Activated gamma-delta T cell (primary cell): ENCODE data around the gene SRRD.
"Not testable (repeated sequence)": the region's sequence is repeated elsewhere in the genome, so short reads cannot be mapped to it uniquely, and the experiment has no call there.

Experiments used
- DNase-seq: peaks from one replicate; lab custom pipeline; 2025; lab: John Stamatoyannopoulos, UW
- total RNA-seq, 2 donors: gene quantifications; one replicate each; lab custom pipeline; 2026; lab: John Stamatoyannopoulos, UW

SRRD gene, protein sequence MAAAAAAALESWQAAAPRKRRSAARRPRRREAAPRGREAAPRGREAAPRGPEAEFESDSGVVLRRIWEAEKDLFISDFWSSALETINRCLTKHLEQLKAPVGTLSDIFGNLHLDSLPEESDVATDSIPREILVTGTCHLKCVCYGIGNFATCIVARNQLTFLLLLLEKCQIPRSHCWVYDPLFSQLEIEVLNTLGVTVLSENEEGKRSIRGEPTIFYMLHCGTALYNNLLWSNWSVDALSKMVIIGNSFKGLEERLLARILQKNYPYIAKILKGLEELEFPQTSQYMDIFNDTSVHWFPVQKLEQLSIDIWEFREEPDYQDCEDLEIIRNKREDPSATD
- total RNA-seq = 37.7 to 41.7 reads per million in 2 donors

DNA sequence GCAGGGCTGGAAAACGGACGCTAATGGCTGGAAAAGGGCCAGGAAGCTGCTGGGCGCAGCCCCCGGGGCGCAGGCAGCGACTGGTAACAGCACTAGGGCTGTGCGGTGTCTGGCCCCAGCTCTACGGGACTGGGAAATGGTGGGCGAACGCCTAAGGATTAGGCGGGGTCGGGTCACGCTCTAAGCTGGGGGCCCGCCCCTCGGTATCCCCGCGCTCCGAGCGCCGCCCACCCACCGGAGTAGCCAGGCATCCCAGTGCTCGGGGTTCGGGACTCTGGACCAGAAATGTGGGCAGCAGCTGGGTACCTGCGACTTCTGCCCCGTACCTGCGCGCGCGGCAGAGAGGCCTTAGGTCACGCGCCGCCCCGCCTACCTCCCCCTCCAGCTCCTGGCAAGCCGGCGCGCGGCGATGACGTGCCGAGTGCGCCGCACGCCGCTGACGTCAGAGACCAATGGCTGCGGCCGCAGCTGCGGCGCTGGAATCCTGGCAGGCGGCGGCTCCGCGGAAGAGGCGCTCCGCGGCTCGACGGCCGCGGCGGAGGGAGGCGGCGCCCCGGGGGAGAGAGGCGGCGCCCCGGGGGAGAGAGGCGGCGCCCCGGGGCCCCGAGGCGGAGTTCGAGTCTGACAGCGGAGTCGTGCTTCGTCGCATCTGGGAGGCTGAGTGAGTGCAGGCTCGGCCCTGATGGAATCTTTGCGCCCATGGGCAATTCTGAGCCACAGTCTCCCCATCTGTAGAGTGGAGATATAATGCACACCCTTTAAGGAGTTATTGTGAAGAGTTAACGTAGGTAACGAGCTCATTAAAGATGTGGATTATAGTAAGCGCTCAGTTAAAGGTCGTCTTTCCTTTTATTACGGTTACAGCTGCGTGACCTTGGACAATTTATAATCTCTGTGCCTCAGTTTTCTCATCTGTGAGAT is at the start of gene SRRD, which contains the start of gene HPS4:
SRRD (plus strand) TSS at position 439 of the 921 bp plus-strand sequence; CDS start at position 453, 14 bp downstream.
HPS4 (minus strand) TSS at position 345 of the 921 bp plus-strand sequence. CDS start 2,021 bp downstream, outside the sequence.
- DNase-seq = peak; percentile 93

DNA sequence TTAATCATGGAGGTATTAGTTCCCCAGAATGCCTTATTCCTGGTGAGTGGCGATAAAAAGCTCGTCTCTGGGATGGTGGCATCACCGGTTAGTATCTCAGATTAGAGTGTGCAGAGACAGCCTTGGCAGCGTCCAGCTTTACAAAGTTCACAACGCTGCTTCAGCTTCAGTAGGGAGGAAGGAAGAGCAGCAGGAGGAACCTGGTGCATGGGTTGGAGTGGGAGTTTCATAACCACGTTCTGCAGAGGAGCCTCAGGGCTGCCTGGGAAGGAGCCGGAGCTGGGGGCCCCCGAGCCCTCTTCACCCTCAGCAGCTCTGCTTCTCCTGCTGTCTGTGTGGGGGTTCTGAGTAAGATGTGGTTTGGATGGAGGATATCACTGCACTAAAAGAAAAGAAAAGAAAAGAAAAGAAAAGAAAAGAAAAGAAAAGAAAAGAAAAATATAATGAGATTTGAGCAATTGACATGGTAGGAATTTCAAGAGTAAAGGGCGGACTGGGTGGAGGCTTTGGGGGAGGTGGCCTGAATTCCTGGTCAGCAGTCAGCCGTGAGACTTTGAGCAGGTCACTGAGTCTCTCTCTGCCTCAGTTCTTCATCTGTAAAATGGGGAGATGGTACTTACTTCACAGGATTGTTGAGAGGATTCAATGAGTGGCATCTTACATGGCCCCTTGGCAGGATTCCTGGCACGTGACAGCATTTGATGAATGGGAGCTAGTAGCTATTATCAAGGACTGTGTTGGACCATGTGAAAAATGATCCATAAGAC is 48.2 kb upstream of the SRRD start:
- no peak for DNase-seq

DNA sequence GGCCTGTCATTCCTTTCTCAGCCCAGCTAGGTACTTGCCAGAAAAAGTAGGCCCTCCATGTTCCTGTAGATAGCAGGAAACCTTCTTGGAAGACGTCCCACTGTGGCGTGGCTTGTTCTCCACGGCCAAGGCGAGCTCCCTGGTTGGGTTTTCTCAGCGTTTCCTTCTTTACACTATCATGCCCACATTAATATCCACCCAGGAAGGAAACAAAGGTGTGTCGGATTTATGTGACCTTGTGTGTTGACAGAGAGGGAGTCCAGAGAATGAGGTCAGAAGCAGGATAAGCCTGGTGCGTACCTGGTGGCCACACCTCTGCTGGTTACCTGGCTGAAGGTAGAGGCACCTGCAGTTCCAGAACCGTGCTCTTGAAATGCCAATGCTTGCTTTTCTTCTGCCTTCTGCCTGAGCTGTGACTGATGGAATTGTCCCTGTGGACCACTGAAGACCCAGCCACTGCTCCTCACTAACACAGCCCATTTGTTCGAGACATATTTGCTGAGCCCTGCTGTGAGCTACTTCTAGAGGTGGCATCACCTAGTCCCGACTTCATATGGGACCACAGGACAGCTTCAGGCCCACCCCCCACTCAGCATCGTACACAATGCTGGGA is 46.7 kb upstream of the SRRD start:
- no peak for DNase-seq

GRCh38 chr22:26437694-26438392 is 45.8 kb upstream of the SRRD start:
- no peak for DNase-seq

DNA sequence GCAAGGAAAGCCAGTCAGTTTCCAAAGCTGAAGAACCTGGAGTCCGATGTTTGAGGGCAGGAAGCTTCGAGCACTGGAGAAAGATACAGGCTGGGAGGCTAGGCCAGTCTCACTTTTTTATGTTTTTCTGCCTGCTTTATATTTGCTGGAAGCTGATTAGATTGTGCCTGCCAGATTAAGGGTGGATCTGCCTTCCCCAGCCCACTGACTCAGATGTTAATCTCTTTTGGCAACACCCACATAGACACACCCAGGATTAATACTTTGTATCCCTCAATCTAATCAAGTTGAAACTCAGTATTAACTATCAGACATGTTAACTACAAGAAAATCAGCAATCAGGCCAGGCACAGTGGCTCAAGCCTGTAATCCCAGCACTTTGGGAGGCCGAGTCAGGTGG is 44.9 kb upstream of the SRRD start:
- DNase-seq = not testable (repeated sequence)

- no peak for DNase-seq
These were observed 44.1 kb upstream of the SRRD start for GRCh38 chr22:26439559-26439958.

GRCh38 chr22:26442086-26442756 is 41.5 kb upstream of the SRRD start:
- no peak for DNase-seq

DNA sequence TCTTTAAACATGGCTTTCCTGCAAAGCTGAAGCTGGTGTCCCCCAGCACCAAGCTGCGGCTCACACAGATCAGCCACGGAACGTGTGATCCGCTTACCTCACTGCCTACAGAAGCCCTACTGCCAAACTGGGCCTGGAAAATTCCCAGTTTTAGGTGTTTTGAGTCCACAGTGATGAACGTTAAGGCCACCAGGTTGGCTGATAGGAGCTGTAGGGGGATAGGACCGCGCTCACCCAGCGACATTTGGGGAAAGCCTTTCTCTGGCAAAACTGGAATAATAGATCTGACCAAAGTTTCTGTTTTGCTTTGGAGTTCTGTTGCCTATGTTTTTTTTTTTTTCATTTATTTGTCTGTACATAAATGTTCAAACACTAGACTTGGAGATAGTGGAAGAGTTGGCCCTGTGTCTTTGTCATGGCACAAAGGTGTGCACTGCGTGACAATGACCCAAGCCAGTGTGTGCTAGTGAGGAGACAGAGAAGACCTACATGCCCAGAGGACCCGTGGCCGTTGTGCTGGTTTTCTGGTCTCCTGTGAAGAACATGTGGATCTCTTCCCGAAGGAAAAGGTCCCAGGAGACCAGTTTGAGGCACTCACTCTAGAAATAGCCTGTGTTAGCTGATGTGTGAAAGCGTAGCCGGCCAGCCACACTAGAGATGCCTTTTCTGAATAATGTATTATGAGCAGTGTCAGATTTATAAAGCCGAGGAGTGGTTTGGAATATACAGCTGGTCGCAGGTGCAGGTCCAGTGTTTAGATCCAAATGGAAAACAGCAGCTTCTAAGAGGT is 39.6 kb upstream of the SRRD start:
- DNase-seq = no peak

DNA sequence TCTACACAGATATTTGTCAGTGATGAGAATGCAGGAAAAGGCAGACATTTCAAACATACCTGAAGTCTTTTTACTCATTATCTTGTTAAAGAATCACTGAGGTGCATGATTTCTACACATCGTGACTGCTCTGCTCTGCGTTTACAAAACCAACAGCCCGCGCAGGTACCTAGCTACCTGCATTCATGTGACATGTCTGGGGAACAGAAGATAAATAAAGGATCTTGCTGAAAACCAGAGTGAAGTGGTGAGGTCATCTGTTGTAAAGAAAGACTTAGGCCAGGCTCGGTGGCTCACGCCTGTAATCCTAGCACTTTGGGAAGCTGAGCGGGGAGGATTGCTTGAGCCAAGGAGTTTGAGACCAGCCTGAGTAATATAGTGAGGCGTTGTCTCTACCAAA is 38.9 kb upstream of the SRRD start:
- DNase-seq = no peak

DNA sequence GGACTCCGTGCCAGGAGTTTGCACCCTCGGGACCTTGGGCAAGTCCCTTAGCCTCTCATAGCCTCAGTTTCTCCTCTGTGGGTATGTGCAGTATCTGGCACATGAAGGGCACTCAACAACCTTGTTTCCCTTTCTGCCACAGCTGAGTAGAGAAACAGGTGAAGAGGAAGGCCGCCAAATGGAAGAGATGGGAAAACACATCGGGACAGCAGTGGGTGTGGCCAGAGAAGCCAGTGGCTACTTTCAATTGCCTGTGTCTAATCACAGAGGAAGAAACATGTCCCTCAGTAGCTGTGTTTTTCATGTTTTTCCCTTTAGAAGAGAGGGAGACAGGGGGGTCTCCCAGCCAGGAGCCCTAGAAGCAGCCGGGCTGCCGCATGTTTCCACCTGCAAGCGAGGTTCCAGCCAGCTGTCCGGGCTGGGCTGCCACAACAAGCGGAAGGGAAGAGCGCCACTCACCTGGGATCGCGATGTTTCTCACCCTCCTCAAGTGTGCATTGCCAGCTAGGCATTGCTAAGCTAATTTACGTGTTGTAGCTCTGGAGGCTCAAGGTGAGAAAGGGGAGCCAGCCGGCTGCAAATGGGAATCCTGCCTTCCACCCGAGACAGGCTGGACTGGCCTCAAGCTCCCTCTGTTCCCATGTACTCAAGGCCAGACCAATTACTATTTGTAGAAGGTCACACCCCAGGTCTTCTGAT is 38.0 kb upstream of the SRRD start:
- no peak for DNase-seq

- DNase-seq = no peak
These were observed 36.7 kb upstream of the SRRD start for GRCh38 chr22:26446808-26447515.

GRCh38 chr22:26447584-26448329 is 35.9 kb upstream of the SRRD start:
- no peak for DNase-seq

DNA sequence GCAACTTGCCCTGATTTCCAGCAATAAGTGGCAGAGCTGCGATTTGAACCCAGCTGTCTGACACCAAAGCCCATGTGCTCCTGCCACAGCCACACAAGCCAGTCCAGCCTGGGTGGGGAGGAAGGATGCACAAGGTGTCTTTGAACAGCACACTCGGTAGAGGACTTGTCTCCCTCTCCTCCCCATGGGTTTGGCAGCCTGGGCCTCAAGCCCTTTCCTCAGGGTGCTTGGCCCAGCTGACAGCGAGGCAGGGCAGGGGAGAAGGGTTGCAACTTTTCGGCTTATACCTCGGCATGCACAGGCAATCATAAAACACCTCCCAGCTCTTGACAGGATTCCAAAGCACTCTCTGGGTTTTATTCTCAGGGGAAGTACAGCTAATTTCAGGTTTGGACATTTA is 35.3 kb upstream of the SRRD start:
- no peak for DNase-seq

DNA sequence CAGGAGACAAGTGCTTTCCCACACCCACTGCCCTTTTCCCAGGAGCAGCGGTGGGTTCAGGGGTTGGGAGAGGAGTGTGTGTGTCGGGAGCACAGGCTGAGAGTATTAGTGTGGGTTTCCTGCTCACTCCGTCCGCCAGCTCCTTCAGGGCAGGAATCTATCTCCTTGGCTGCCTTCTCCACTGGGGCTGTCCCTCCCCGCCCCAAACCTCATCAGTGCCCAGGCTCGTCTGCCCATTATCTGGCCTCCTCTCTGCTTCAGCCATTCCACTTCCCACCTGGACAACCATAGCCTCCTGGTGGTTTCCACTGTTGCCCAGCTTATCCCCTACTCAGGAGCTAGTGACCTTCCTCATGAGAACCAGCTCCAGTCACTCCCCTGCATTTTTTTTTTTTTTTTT is 34.7 kb upstream of the SRRD start:
- DNase-seq = no peak

DNA sequence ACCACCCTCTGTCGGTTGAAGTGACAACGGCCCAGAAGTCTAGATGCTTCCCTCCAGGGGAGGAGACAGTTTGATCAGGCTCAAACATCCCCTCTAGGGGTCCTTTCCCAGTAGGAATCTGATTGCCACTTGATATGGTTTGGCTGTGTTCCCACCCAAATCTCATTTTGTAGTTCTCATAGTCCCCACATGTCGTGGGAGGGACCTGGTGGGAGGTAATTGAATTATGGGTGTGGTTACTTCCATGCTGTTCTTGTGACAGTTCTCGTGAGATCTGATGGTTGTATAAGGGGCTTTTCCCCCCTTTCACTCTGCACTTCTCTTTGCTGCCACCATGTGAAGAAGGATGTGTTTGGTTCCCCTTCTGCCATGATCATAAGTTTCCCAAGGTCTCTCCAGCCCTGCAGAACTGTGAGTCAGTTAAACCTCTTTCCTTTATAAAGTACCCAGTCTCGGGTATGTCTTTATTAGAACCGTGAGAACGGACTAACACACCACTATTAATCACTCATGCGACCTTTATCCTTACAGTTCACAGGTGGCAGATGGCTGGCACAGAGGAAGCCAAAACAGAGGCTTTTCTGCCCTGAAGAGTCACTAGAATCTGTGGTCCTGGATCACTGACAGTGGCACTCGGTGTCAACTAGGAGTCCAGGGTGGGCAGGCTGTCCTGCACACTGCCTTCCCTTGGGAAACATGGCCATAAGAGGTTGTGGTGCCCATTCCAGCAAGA is 33.1 kb upstream of the SRRD start:
- no peak for DNase-seq

DNA sequence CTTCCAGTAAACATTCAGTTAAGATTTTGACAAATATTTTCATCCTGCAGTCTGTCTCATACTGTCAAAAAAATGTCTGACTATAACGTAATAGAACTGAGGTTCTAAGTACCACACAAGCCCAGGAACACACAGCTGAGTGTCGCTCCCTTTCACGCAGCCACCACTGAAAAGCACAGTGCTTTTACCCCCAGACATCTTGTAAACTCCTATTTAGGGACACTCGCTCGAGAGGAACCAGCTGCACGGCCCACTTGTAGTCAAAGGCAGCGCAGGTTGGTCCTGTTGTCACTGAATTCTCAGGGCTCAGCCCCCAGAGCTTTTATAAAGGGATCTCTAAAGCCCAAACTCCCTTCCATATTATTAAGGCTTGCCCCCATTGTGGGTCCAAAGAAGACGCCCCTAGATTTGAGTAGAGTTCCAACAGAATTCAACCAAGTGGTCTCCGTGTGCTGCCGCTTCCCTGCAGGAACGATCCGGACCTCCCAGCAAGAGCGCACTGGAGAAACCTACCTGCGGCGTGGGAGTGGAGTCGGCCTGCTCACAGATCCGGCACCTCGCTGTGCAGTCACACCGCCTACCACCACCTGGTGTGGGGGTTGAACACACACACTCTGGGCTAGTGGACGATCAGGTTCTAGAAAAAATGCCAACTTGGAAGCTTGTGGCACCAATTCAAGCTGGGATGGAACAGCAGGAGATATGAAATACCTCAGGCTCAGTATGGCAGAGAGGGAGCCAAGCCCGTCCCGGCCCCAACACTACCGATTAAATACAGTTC is 31.3 kb upstream of the SRRD start:
- no peak for DNase-seq
